GM13976 (cell line): Measurements from ENCODE around the gene SLC2A9.

Source experiments
- DNase-seq: peaks from one replicate; pipeline ENCODE4 v3.0.0; 2012; ENCODE audit warnings: low spot score
- CTCF ChIP-seq: IDR thresholded peaks from 2 replicates; pipeline ENCODE4 v1.5.1; 2012; ENCODE audit warnings: borderline replicate concordance, mild to moderate bottlenecking; ENCODE audit not compliant: insufficient read depth; ENCODE audit errors: extremely low read depth, missing control alignments, control extremely low read depth
- in situ Hi-C: fragments of 300-500 bp; cut with MboI; formaldehyde crosslinking; loops from one replicate; pipeline ENCODE4 v1.12.0; 2022; ENCODE audit warnings: low sequenced_read_pairs, mixed read lengths, inconsistent platforms; ENCODE audit not compliant: unreplicated experiment

SLC2A9 gene

GRCh38 chr4:10022346-10023049 is 1.2 kb upstream of the SLC2A9 start:
- no peak for DNase-seq
- TF ChIP-seq CTCF = no peak
- in situ Hi-C loops = no loop called here

- no peak for TF ChIP-seq CTCF
- no peak for DNase-seq
- in situ Hi-C loops = no loop called here
Observed at GRCh38 chr4:10021653-10022023, 341 bp upstream of the SLC2A9 start.

- TF ChIP-seq CTCF = no peak
- in situ Hi-C loops = no loop called here
- DNase-seq = no peak
Observed at GRCh38 chr4:10020106-10020505, 1.2 kb downstream of the SLC2A9 start.

- no peak for TF ChIP-seq CTCF
- no peak for DNase-seq
- in situ Hi-C loops = loop anchor here (5.0 kb wide), 1 partner anchor 257 kb away; no protein-coding TSS in a partner anchor
Observed at GRCh38 chr4:10019521-10020051, 1.7 kb downstream of the SLC2A9 start.

- in situ Hi-C loops = loop anchor here (5.0 kb wide), 1 partner anchor 257 kb away; no protein-coding TSS in a partner anchor
Observed at GRCh38 chr4:10018818-10019461, 2.4 kb downstream of the SLC2A9 start.

More at GRCh38 chr4:10018818-10019461, 2.4 kb downstream of the SLC2A9 start:
- TF ChIP-seq CTCF = peak; percentile 99
- peak; percentile 97 for DNase-seq
